Measurements from ENCODE around the gene TLR8.
"Not testable (repeated sequence)": the region's sequence is repeated elsewhere in the genome, so short reads cannot be mapped to it uniquely, and the experiment has no call there.

TLR8 gene

DNA sequence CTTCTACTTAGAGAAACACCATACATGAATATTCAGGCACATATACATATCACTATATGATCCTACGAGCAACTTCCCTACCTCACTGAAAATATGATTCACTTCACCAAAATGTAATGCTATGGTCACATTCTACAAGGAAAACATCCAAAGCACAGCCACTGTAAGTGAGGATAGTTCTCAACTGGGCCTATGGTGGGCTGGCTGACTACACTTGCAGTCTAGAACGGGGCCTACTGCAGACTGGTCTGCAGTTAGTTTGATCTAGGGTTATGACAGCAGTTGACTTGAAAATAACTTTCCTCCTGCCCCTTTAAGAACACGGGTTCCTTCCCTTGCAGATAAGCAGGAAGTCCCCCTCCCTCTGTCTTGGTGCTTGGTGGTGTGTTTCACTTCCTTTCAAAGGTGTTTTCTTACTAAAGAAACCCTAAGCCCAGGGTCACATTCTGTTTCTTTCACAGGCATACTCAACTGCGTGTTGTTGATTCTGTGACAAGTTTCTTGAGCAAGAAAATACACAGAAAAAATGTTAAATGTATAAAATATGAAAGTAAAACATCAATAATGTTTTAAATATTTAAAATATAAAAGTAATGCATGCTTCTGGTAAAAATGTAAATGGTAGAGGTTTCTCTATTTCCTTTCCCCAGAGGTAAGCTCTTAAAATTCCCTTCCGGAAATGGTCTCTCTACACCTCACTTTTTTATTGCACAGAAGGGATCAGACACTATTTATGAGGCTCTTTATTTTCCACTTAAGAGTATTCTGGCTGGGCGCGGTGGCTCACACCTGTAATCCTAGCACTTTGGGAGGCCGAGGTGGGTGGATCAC lies 50.5 kb downstream of the TLR8 start:
- H3K4me3 ChIP-seq (ENCODE audit: low read depth, low read length), result no peak overlapping the region
- TF ChIP-seq CTCF (IDR thresholded peaks at IDR 0.05; ENCODE audit: low read depth, low read length), result no peak

- no peak for TF ChIP-seq CTCF (IDR thresholded peaks at IDR 0.05; ENCODE audit: low read depth, low read length)
- H3K4me3 ChIP-seq (ENCODE audit: low read depth, low read length), result no peak overlapping the region
Observed at GRCh38 chrX:12958059-12958458, 51.6 kb downstream of the TLR8 start.

DNA sequence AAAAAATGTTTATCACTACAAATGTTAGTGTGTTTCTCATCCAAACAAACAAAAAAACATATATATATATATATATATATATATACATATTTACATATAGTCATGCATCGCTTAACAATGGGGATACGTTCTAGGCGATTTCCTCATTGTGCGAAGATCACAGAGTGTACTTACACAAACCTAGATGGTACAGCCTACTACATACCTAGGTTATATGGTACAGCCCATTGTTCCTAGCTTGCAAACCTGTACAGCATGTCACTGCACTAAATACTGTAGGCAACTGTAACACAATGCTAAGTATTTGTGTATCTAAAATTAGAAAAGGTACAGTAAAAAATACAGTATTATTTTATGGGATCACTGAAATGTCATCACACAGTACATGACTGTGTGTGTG lies 52.0 kb downstream of the TLR8 start:
- H3K4me3 ChIP-seq (ENCODE audit: low read depth, low read length), result no peak overlapping the region
- TF ChIP-seq CTCF (IDR thresholded peaks at IDR 0.05; ENCODE audit: low read depth, low read length), result no peak

GRCh38 chrX:12961196-12961718 lies 54.8 kb downstream of the TLR8 start:
- no peak for TF ChIP-seq CTCF (IDR thresholded peaks at IDR 0.05; ENCODE audit: low read depth, low read length)
- H3K4me3 ChIP-seq (ENCODE audit: low read depth, low read length), result no peak overlapping the region

DNA sequence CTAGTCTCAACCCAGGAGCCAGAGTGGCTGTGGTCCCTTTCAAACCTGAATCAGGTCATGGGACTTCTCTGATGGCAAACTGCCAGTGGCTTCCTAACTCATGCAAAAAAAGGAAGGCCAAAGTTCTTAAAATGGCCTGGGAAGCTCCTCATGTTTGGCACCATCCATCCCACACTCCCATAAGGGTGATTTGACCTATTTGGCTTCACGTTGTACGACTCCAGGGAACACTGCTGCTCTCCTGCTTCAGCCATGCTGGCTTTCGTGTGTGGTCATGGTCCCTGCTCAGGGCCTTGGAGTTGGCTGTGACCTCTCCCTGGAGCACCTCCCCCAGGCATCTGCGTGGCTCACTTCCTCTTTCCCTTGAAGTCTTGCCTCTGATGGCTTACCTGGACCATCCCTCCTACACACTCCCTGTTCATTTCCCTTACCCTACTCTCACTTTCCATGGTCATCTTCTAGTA lies 55.7 kb downstream of the TLR8 start:
- no peak for TF ChIP-seq CTCF (IDR thresholded peaks at IDR 0.05; ENCODE audit: low read depth, low read length)
- H3K4me3 ChIP-seq (ENCODE audit: low read depth, low read length), result no peak overlapping the region

GRCh38 chrX:12963210-12963850 lies 56.9 kb downstream of the TLR8 start:
- not testable (repeated sequence) for H3K4me3 ChIP-seq (ENCODE audit: low read depth, low read length)

DNA sequence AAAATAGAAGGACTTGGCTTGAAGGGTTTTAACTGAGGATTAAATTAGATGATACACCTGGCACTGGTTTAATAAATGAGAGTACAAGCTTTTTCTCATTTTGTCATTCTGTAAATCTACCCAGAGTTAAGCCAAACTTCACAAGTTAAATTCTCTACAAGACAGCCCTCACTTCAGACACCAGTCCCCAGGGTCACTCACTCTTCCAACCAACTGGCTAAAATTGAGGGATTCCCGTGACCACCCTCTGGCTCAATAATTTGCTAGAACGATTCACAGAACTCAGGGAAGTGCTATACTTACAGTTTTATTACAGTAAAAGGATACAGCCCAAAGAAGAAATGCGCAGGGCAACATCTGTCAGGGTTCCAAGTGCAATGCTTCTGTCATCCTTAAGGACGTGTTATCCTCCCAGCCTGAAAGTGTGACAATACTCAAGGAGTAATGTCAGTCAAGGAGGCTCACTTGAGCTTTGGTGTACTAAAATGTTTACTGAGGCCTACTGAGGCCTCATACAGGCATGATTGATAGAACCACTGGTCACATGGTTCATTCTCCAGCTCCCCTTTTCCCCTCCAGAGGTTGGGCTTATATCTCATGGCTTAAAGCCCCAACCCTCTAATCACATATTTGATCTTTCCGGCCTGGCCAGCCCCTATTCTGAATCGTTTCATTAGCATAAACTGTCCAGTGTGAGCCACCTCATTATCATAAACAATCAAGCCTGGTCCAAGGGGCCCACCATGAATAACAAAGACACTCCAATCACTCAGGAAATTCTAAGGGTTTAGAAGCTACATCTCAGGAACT lies 58.9 kb downstream of the TLR8 start:
- no peak overlapping the region for H3K4me3 ChIP-seq (ENCODE audit: low read depth, low read length)
- no peak for TF ChIP-seq CTCF (IDR thresholded peaks at IDR 0.05; ENCODE audit: low read depth, low read length)
